HG02981 (cell line): ENCODE data around the gene ABCG4.

ENCODE experiments used
- ATAC-seq: cut with Tn5 transposase; IDR thresholded peaks from one replicate; pipeline ENCODE4 v1.9.1; 2021; ENCODE audit warnings: mild to moderate bottlenecking, moderate library complexity; ENCODE audit not compliant: unreplicated experiment

Gene ABCG4

DNA sequence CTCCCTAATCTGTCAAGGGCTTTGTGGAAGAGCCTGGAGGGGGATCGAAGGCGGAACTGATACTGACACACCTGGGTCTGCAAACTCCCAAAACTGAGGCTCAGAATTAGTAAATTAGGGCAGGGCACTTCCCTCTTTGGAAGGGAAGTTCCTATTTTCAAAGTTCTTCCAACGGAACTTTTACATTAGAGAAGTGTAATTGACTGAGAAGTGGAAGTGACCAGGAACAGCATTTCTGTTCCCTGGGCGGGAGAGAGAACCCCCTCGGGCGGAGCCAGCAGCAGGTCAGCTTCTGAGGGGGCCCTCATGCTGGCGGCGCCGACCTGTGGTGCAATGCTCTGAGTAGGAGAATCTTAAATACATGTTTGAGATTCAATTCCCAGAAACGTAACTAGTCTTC, 56.2 kb downstream of the ABCG4 start:
- ATAC-seq: no peak

DNA sequence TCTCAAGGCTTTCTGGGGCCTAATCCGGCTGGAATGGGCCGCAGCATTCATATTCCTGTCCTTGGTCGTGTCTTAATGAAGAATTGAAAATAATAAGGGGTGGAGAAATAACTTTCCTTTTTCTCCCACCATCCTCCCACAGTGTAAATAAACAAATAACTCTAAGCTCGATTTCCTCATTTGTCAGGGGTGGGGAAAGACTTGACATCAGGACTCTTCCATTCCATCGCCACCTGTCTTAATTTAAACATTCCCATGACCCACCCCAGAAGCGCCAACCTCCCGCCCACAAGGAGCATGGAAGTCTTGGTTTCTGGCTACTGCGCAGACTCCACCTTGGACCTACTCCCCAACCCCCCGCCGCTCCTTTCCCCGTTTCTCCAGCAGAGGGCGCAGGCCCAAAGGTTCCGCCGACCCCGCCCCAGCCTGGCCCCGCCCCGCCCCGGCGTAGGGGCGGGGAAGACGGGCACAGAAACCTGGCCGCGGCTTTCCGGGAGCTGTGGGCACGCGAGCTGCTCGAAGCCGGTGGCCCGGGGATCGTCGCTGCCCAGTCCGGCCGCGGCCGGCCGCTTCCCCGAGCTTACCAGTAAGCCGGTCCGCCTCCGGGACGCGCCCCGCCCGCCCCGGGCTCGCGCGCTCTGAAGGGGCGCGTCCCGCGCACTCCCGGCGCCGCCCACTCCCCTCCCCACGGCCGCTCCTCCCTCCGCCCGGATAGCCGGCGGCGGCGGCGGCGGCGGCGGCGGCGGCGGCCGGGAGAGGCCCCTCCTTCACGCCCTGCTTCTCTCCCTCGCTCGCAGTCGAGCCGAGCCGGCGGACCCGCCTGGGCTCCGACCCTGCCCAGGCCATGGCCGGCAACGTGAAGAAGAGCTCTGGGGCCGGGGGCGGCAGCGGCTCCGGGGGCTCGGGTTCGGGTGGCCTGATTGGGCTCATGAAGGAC, 57.0 kb downstream of the ABCG4 start, which contains the start of gene CBL:
TSS of gene CBL (plus strand) at position 766 of the 937 bp plus-strand sequence. CDS start at position 845, 79 bp downstream.
- ATAC-seq: peak; percentile 79

- peak; percentile 17 for ATAC-seq
Observed at GRCh38 chr11:119206511-119207414, 57.9 kb downstream of the ABCG4 start.

DNA sequence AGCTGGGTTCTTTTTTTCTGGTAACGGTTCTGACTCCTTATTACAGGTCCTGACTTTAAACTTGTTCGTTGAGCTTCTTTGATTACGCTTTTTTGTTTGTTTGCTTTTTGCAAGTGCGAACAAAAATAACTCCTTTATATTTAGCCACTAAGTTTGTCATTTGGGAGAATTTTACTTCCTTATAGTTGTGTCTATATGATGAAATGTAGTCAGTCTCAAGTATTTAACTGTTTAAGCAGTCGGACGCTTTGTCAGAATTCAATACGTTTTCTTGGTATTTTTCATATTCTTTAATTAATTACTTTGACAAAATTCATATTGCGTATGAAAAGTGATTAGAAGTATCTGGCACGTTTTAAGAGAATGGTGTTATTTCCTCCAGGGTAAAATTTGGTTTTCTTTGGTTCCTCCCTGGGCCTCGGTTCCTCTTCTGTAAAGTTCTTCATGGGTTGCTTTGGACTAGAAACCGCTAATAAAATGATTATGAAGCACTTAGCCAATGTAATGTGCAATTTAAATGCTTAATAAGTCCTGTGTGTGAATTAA, 58.6 kb downstream of the ABCG4 start:
- no peak for ATAC-seq

DNA sequence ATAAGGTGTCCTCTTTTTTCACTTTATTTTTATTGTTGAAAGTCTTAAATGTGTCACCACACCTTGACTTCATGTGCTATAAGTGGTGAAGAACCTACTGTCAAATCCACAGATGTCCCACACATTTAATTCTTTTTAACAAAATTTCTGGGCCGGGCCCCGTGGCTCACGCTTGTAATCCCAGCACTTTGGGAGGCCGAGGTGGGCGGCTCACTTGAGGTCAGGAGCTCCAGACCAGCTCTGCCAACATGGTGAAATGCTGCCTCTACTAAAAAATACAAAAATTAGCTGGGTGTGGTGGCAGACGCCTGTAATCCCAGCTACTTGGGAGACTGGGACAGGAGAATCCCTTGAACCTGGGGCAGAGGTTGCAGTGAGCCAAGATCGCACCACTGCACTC, 60.3 kb downstream of the ABCG4 start:
- ATAC-seq: no peak

- no peak for ATAC-seq
Observed at GRCh38 chr11:119210050-119210449, 61.2 kb downstream of the ABCG4 start.
